Calu3 (cell line): ENCODE measurements around the gene HS3ST4. TPM values are rescaled to one million over a fixed set of nuclear protein-coding genes. Genes with fewer than 3 reads are reported as not detected.

Experiments
- BruUV-seq: library from RNA; stranded (reverse); fragments of 400-500 nt; replicated peaks from 2 replicates; lab custom pipeline; 2021; lab: Mats Ljungman, UMichigan
- CTCF ChIA-PET: fragments of 300-600 bp; sonication (Branson Sonifier 250); formaldehyde crosslinking; loops from one replicate; lab custom pipeline; 2022; ENCODE audit warnings: antibody characterized with exemption; lab: Charles Lee
- DNase-seq: peaks from one replicate; pipeline ENCODE4 v3.0.0; 2022
- H3K27ac Mint-ChIP-seq: one replicate; pipeline ENCODE4 v1.8.0; 2022; ENCODE audit warnings: mixed read lengths; ENCODE audit not compliant: unreplicated experiment
- H3K27me3 Mint-ChIP-seq: one replicate; pipeline ENCODE4 v1.8.0; 2022; ENCODE audit warnings: mixed read lengths; ENCODE audit not compliant: unreplicated experiment
- H3K36me3 Mint-ChIP-seq: one replicate; pipeline ENCODE4 v1.8.0; 2022; ENCODE audit warnings: mild to moderate bottlenecking, moderate library complexity, mixed read lengths; ENCODE audit not compliant: insufficient read depth, unreplicated experiment
- H3K4me1 Mint-ChIP-seq: one replicate; pipeline ENCODE4 v1.8.0; 2022; ENCODE audit warnings: mild to moderate bottlenecking, low read depth, mixed read lengths; ENCODE audit not compliant: unreplicated experiment
- H3K4me3 Mint-ChIP-seq: one replicate; pipeline ENCODE4 v1.8.0; 2022; ENCODE audit warnings: mild to moderate bottlenecking, low read depth, moderate library complexity, mixed read lengths; ENCODE audit not compliant: unreplicated experiment
- H3K9me3 Mint-ChIP-seq: one replicate; pipeline ENCODE4 v1.8.0; 2022; ENCODE audit warnings: low read depth, mixed read lengths; ENCODE audit not compliant: unreplicated experiment
- intact Hi-C: fragments of 100-400 bp; cut with micrococcal nuclease; formaldehyde crosslinking; loops from one replicate; pipeline ENCODE4 v1.10.0; 2022; ENCODE audit not compliant: unreplicated experiment
- total RNA-seq: library from RNA; stranded (reverse); gene quantifications from 2 replicates; pipeline ENCODE4 v1.2.3, GENCODE V29; 2022
- TF ChIP-seq, protein P1 (sequence below): fragments of 200-600 bp; IDR thresholded peaks from one replicate; pipeline ENCODE4 v1.8.0; 2022; ENCODE audit warnings: antibody characterized with exemption; ENCODE audit not compliant: unreplicated experiment

HS3ST4 gene
- total RNA-seq, 1 experiment from 2014 or later, result not detected

DNA sequence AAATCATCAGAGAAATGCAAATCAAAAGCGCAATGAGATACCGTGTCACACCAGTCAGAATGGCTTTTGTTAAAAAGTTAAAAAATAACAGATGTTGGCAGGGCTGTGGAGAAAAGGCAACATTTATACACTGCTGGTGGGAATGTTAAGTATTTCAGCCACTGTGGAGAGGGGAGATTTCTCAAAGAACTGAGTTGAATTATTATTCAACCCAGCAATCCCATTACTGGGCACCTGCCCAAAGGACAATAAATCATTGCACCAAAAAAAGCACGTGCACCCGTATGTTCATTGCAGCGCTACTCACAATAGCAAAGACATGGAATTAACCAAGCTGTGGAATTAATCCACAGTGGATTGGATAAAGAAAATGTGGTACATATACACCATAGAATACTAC, 204.7 kb downstream of the HS3ST4 start:
- Mint-ChIP-seq H3K27ac (no peak overlapping the region), H3K27me3 (no peaks in the 10 kb centered on the region), H3K36me3 (no peaks in the 10 kb centered on the region), H3K9me3 (peaks cover 18% of the 10 kb centered on the region), H3K4me1 (no peaks in the 10 kb centered on the region), H3K4me3 (no peak overlapping the region)
- intact Hi-C loops, result no loop called here
- no TSS peak for BruUV-seq
- TF ChIP-seq, protein P1, sequence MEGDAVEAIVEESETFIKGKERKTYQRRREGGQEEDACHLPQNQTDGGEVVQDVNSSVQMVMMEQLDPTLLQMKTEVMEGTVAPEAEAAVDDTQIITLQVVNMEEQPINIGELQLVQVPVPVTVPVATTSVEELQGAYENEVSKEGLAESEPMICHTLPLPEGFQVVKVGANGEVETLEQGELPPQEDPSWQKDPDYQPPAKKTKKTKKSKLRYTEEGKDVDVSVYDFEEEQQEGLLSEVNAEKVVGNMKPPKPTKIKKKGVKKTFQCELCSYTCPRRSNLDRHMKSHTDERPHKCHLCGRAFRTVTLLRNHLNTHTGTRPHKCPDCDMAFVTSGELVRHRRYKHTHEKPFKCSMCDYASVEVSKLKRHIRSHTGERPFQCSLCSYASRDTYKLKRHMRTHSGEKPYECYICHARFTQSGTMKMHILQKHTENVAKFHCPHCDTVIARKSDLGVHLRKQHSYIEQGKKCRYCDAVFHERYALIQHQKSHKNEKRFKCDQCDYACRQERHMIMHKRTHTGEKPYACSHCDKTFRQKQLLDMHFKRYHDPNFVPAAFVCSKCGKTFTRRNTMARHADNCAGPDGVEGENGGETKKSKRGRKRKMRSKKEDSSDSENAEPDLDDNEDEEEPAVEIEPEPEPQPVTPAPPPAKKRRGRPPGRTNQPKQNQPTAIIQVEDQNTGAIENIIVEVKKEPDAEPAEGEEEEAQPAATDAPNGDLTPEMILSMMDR, result no peak
- CTCF ChIA-PET, result no interaction called here
- DNase-seq, result no peak

DNA sequence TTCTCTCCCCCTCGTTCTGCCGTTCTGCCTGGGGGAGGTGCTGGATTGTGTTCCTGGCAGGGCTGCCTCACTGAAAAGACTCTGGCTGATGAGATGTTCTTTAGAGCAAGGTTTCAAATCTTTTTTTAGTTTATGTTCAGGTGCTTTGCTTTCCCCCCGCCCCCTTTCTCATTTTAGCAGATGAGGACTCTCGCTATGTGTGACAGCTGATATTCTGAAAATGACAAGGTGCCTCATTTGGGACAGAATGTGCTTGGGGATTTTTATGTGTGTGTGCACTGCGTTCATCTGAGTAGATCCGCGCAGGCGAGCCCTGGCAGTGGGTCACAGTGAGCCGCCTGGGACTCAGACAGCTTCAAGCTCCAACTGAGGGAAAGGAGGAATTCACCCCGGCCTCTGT, 205.9 kb downstream of the HS3ST4 start:
- no TSS peak for BruUV-seq
- H3K4me1 Mint-ChIP-seq, result no peaks in the 10 kb centered on the region
- H3K27ac Mint-ChIP-seq, result no peak overlapping the region
- TF ChIP-seq, protein P1, result no peak
- intact Hi-C loops, result no loop called here
- no peak for DNase-seq
- H3K36me3 Mint-ChIP-seq, result no peaks in the 10 kb centered on the region
- H3K9me3 Mint-ChIP-seq, result peaks cover 21% of the 10 kb centered on the region
- no peaks in the 10 kb centered on the region for H3K27me3 Mint-ChIP-seq
- CTCF ChIA-PET, result no interaction called here
- no peak overlapping the region for H3K4me3 Mint-ChIP-seq

DNA sequence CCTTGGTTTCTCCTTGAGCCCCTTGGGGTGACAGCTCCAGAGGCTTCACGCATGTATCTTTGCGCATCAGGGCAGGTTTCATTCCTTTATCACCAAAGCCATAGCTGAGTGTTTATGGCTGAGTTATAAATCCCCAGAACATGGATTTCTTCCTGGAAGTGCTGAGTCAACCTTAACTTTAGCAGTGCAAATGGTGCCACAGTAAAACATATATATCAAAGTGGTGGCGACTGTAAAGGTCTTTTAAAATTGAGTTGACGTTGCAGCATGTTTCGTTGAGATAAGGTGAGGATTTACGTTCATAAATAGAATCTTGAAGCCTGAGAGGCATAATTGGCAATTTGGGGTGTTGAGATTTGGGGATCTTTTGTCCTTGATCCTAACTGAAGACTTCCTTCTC, 214.1 kb downstream of the HS3ST4 start:
- Mint-ChIP-seq H3K36me3 (no peaks in the 10 kb centered on the region), H3K27ac (no peak overlapping the region), H3K9me3 (peaks cover 15% of the 10 kb centered on the region), H3K4me3 (no peak overlapping the region), H3K4me1 (no peaks in the 10 kb centered on the region), H3K27me3 (no peaks in the 10 kb centered on the region)
- TF ChIP-seq, protein P1, result no peak
- no peak for DNase-seq
- CTCF ChIA-PET, result no interaction called here
- intact Hi-C loops, result no loop called here
- BruUV-seq, result no TSS peak

DNA sequence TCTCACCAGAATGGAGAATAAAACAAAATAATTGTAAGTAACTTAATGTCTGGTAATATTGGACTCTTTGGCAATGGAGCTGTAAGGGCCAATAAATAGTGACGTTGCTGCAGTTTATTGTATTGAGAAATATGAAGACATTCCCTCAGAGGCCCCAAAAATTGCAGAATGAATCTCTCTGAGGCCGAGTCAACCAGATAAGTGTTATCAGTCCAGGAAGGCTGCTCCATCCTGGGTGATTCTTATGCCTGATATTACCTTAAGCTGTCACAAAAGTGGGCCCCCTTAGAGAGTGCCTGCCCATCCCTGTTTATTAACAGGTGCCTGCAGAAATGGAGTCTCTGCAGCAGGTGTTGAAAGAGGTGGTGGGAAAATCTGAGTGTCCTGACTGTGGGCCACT, 219.2 kb downstream of the HS3ST4 start:
- TF ChIP-seq, protein P1, result no peak
- DNase-seq, result no peak
- H3K9me3 Mint-ChIP-seq, result peaks cover 5% of the 10 kb centered on the region
- no peaks in the 10 kb centered on the region for H3K4me1 Mint-ChIP-seq
- intact Hi-C loops, result no loop called here
- no peaks in the 10 kb centered on the region for H3K27me3 Mint-ChIP-seq
- H3K36me3 Mint-ChIP-seq, result no peaks in the 10 kb centered on the region
- CTCF ChIA-PET, result no interaction called here
- no TSS peak for BruUV-seq
- H3K4me3 Mint-ChIP-seq, result no peak overlapping the region
- no peak overlapping the region for H3K27ac Mint-ChIP-seq
